ENCODE data around the gene CFDP1.

CFDP1 gene

DNA sequence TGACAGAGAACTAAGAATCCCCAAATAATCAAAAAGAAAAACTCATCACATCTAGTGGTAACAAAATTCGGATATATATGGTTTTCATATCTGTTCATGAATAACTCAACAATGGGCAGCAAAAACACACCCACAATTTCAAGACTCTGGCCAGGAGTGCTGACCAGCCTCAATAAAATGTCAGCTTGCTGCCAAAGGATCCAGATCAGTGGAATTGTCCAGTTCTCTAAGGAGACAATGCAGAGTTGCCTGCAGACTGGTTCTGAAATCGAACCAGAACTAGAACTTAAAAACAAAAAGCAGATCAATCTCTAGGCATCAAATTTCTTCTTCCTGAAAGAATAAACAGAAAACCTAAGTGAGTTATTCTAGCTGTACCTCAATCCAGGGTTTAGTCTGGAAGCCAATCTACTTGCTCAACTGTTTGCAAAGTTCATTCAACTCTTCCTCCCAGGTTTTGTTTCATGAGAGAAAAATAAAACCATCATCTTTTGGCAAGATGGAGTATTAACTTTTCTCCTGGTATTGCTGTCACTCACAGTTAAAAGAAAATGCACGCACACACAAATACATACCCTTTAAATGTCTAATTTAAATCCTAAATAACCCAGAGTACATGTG lies 61.0 kb downstream of the CFDP1 start:
- no peak for DNase-seq (ENCODE audit: low spot score)

DNA sequence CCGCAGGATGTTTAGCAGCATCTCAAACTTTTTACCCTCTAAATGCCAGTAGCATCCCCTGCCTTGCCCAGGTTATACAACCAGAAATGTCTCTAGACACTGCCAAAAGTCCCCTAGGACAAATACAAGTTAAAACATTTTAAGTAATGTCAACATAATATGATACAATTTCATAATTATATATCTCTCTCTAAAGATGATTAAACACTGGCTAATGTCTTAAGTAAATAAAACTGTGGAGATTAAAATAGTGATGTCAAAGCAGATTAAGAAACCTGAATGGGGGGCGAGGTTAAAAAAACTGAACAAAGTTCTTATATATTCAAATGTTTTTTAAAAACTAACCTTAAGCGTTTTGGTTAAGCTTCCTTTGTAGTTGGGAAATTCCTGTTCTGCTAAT lies 62.1 kb downstream of the CFDP1 start:
- DNase-seq (ENCODE audit: low spot score): no peak

DNA sequence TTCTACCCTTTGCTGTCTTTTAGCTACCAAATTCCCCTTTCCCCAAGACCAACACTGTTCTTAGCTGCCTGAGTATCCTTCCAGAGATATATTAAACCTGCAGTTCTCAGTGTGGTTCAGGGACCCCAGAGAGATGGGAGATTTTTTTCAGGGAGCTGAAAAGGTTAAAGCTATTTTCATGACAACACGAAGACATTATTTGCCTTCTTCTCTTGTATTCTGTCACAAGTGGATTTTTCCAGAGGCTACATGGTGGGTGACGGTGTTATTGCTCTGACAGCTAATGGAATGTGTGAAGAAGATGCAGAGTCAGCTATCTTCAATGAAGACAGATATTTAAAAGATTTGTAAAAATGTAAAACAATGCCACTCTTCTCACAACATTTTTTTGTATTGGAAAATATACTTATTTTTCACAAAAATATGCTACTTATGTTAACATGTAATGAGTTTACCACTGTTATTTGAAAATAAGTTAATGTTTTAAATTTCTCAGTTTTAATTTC lies 69.0 kb downstream of the CFDP1 start:
- no peak for DNase-seq (ENCODE audit: low spot score)

DNA sequence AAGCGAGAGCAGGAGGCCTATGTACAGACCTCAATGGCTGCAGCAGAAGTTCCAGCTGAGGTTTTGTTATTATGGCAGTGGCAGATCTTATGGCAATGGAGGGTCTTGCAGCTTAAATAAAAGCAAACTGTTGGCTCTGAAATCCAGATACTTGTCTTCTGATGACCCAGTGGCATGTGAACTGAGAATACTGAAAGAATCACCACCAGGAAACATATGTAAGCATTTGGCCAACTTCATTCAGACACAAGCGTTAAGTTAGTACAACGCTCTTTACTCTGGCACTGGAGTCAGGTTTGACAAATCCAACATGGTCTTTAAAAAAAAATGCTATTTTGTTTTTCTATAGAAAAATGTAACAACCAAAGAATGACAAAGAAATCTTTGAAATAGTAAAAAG lies 70.5 kb downstream of the CFDP1 start:
- no peak for DNase-seq (ENCODE audit: low spot score)

DNA sequence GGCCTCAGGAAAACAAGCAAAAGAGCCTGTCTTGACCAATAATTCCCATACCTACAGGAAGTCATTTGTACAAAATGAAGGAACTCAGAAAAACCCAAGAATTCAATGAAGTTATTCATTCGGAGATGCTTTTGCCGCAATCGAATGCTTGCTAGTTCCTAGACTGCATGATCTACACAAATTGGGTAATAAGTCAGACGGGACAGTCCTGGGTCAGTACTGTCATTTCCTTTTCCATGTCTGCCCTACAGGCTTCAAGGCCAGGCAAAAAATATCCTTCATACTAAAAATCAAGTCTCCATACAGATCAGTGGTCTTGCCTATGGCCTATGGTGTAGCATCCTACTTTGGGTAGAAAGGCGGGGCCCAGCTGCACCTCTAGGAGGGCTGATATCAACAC lies 71.4 kb downstream of the CFDP1 start:
- DNase-seq (ENCODE audit: low spot score): no peak

DNA sequence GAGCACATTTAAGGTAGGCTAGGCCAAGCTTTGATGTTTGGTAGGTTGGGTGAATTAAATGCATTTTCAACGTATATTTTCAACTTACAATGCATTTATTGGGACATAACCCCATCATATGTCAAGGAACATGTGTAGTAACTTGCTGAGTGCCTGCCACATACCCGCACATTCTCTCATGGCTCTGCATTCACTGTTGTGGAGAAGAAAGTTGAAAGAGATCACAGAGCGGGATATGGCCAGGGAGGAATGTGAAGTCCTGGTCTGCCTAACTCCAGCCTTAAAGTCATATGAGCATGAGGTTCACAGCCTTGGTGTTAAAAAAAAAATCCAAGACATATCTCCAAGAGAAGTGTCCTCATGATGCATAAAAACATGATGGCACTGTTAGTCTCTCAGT lies 79.1 kb downstream of the CFDP1 start:
- no peak for DNase-seq (ENCODE audit: low spot score)

DNA sequence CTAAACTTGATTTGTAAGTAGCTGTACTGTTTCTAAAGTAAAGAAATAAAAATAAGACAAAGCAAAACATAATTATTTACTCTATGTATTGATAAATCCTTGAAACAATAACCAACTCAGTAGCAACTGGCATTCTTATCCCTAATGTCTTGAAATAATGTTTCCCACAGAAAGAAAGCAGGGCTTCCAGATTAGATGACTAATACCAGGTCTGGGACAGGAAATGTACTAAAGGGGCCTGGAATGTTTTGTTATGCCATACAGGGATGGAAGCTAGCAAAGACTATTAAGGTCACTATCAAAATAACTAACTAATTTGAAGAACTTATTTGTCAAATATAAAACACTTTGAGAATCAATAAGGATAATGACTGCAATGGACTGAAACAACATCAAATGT lies 82.1 kb downstream of the CFDP1 start:
- no peak for DNase-seq (ENCODE audit: low spot score)

DNA sequence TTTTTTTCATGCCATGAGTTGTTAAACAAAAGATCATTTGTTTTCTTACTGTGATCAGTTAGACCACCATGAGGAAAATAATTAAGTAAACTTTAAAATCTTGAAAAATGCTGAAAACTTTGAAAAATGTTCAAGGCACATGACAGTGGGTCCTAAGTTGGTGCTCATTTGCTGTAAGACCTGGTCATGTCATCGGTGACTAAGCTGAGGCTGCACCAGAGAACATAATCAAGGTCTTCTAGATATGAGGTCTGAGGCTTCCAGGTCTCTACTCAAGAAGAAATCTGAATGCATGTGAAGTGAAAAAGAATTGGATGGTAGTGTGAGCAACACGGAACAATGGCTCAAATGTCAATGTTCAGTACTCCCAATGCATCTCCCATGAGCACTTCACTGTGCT lies 87.6 kb downstream of the CFDP1 start:
- DNase-seq (ENCODE audit: low spot score): no peak

DNA sequence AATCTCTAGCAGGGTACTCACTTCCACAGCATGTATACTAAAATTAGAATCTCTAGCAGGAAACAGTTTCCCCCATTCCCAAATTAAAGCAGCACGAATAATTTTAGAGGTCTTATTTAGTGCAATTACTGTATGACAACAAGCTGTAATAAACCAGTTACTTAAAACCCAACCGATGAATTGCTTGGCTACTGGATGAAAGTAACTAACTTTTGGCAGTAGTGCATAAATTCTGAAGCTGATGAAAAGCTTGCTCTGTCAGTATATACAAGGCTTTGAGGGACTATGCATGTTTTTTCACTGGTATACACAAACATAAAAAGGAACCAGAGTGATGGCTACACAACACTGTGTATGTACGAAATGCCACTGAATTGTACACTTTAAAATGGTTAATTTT lies 89.4 kb downstream of the CFDP1 start:
- DNase-seq (ENCODE audit: low spot score): no peak

DNA sequence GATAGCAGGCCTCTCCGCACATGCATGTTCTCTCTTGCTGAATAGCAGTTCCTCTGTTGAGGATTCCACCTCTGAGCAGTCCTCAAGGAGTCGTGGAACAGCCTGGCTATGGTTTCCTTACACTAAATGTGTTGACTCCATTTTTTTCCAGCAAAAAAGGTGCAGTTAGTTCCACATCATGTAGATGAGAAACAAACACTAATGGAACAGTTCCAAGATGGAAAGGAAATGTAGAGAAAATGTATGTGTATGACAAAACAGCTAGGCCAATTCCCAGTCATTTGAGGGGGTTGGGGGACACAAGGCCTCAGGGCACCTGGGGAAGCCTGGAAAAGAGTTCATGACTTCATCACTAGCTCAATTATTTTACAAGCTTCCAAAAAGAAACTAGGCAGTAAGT lies 90.0 kb downstream of the CFDP1 start:
- DNase-seq (ENCODE audit: low spot score): no peak

DNA sequence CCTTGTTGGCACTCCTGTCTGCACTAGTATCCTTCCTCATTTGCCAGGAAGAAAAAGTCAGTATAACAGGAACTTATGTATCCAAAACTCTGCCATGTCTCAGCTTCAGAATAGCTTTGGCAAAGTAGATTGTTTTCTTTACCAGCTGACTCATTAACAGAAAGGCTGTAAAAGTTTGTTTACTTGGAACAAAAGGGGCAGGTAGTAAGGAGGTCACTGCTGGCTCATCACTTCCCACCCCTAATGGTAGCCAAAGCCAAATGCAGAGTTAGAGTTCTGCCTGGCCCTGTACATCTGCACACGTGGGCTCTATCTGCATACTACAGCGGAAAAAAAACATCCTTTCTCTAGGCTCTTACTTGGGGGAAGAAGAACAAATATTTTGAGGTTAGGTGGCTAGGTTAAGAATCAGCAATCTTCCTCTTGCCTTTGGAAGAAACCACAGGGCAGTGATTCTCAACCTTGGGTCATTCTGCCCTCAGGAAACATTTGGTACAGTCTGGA lies 90.9 kb downstream of the CFDP1 start:
- no peak for DNase-seq (ENCODE audit: low spot score)

DNA sequence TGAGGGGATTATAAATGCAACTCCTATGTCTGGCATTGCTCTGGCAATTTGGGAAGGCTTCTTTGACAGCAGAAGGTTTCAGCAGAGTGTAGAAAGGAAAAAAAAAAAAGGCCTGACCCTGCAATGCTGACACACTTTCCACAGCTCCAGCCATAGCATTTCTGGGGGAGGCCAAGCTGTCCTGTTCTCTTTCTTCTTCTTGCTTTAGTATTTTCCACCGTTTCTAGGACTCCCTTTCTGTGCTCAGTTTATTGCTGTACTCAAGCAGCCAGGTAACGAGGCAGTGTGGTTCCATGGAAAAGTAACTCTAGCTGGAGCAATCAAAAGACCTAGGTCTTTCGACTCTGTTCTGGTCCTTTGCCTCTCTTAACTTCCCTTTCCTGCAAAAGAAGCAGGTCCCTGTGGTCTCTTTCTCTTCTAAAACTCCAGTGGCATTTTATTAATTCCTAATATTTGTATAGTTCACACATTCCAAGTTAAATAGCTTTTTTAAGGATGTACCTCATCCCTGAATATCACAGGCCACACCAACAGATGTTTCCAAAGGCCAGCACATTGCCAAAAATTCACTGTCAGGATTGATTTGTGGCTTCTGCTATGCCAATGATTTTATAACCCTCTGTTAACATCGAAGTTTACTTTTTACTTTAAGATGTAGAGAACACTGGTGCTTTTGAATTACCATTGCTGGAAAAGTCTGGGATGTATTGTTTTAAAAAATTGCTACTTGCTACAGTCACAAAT lies 91.6 kb downstream of the CFDP1 start:
- DNase-seq (ENCODE audit: low spot score): no peak

DNA sequence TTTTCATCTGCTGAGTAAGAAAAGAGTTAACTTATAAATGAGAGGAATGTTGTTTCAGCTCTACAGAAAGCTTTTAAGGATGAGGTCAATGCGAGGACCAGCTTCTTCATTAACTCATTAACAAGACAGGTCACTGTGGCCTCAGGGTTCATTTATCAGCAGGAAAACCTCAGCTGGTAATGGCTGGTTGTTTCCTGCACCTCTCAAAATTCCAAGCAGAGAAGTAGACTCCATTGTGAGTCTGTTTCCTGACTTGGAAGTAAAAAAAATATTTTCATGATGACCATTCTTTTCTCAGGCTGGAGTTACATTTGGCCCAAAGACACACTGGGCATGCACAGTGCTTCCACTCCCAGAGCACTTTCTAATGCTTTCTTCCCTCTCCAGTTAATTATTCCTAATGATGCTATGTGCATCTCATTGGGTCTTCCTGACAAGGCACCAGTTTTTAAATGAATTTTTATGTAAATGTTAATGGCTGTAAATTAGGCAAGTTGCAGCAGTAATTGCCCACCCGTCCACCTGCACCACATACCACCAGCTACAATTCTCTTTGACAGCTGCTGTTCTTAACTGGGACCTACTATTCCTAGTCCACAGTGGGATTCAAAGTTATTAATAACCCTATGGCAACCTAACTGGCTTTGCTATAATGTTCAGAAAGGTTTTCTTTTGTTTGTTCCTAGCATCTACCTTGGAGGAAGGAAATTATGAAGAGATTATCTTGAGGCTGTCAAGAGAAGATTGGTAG lies 92.4 kb downstream of the CFDP1 start:
- no peak for DNase-seq (ENCODE audit: low spot score)

DNA sequence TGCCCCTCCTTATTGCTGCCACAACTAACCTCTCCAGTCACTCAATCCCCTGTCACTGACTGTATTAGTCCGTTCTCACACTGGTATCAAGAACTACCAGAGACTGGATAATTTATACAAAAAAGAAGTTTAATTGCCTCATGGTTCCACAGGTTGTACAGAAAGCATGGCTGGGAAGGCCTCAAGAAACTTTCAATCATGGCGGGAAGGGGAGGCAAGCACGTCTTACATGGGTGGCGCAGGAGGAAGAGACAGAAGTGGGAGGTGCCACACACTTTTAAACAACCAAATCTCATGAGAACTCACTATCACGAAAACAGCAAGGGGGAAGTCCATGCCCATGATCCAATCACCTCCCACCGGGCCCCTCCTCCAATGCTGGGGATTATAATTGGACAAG lies 95.9 kb downstream of the CFDP1 start:
- no peak for DNase-seq (ENCODE audit: low spot score)

DNA sequence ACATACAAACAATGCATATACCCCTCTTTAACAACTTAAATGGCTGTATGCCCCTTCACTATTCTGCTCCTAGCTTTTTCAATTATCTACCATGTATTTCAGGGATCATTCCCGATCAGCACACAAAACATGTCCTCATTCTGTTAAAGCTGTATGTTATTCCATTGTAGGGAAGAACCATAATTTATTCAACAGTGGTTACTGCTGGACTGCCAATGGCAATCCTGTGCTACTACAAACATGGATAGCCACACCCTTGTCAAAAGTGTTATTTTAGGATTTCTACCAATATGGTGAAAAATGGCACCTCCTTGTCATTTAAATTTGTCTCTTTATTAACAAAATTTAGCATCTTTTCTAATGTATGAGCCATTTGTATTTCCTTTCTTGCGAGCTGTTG lies 96.8 kb downstream of the CFDP1 start:
- DNase-seq (ENCODE audit: low spot score): no peak

DNA sequence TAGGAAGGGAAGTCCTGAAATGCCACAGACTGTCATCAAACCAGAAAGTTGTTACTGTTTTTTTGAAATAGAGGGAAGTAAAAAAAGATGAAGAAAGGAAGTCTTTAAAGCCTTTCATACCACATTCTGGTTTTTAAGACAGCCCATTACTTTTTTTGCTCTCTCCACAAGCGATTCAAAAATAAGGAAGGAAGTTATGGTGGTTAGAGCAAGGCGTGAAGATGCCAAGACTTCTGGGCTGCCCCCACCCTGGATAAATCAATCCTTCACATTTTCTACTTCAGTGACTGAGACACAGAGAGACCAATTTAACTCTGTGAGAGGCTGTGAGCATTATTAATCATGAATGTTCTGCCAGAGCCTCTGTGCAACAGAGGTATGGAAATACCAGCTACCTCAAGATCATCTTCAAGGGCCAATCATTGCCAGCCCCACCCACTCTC lies 99.6 kb downstream of the CFDP1 start:
- DNase-seq (ENCODE audit: low spot score): no peak

DNA sequence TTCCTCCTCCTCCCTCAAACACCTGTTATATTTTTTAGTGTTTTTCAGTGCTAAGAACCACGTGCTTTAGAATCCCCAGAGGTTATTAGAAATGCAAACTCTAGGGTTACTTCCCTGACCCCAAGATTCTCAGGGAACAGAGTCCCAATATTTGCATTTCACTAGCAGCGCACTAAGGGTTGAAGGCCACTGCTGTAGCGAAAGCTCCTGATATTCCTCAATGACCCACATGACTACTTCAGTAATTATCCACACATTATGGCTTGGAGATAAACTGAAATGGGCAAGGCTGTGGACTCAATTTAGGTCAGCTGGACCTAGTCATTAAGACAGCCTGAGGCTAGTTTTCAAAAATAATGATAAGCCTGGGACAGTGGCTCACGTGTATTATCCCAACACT lies 103.4 kb downstream of the CFDP1 start:
- DNase-seq (ENCODE audit: low spot score): no peak

DNA sequence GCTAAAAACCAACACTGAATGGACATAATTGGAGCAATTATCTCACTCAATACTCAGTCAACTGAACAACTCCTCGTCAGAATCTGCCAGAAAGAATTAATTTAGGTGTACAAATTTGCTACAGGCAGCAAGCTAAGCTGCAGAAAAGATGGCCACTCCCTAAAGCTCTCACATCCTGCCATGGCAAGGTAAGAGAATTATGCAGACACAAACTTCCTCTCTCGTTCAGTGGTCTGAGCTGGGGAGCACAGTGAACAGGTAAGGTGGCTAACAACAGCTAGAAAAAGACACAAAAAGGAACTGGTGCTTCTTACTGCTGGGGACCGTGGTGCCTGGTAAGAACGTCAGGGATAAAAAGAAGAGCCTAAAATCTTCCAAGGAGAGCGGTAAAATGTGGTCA lies 107.0 kb downstream of the CFDP1 start:
- DNase-seq (ENCODE audit: low spot score): no peak

DNA sequence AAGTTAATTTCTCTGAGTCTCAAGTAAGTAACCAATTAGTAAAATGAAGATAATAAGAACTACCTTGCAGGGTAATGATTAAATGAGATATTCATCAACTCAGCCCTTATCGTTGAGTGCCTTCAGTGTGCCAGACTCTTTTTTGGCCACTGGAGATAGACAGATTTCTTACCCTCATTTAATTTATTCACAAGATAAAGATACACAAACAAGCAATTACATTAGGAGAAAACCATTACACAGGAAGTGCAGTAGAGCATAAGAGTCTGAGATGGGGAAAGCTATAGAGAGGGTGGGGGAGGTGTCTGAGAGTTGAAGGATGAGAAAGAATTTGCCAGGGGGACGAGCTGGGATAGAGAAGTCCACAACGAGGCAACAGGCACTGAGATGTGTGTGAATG lies 109.4 kb downstream of the CFDP1 start:
- DNase-seq (ENCODE audit: low spot score): no peak

DNA sequence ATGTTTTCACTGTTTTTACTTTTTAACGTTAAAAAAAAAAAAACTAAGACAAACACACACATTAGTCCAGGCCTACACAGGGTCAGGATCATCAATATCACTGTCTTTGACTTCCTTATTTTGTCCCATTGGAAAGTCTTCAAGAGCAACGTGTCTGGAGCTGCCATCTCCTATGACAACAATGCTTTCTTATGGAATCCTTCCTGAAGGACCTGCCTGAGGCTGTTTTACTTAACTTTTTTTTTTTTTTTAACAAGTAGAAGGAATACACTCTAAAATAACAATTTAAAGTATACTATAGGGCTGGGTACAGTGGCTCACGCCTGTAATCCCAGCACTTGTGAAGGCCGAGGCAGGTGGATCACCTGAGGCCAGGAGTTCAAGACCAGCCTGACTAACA lies 110.1 kb downstream of the CFDP1 start:
- DNase-seq (ENCODE audit: low spot score): no peak

DNA sequence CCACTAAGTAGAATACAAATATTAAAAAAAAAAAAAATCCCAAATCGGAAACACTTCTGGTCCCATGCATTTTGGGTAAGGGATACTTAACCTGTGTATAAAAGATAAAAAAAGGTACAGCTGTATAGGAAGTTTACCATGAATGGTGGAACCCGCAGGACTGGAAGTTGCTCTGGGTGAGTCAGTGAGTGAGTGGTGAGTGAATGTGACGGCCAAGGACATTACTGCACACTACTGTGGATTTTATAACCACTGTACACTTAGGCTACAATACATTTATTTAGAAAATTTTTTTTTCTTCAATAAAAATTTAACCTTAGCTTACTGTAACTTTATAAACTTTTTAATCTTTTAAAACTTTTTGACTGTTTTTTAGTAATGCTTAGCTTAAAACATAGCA lies 110.6 kb downstream of the CFDP1 start:
- DNase-seq (ENCODE audit: low spot score): no peak

DNA sequence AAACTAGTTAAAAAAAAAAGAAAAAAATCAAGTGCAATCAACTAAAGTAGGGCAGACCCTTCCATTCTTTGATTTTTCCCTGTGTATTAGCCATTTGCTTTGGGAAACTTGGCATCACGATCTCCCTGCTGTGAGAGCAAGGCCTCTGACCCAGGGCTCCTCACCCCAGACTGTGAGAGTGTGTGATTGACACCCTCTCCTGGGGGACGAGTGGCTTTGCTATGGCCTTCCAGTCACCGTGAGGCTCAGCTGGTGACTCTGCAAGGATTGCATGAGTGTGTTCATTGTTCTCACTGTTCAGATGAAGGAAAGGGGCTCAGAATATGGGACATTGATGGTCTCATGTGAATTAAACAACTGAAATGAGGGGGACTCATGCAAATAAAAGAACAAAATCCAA lies 112.9 kb downstream of the CFDP1 start:
- DNase-seq (ENCODE audit: low spot score): no peak
